ENCODE data around the gene ELAPOR1. TPM values are rescaled to one million over a fixed set of nuclear protein-coding genes. Genes with fewer than 3 reads are reported as not detected.

ELAPOR1 gene
- total RNA-seq, 2 experiments from 2014 or later: 6.3 TPM

Other genes starting within 250 kb of the ELAPOR1 start
- 10 to 100 TPM; 44.8 to 52.0 TPM for gene GPSM2, start 237.1 kb upstream of the ELAPOR1 start, total RNA-seq
- gene CLCC1, start 150.6 kb upstream of the ELAPOR1 start, total RNA-seq: 10 to 100 TPM; 18.7 to 20.4 TPM
- gene WDR47, start 72.0 kb upstream of the ELAPOR1 start, total RNA-seq: 1 to 10 TPM; 8.2 to 8.8 TPM
- 10 to 100 TPM; 16.0 to 17.5 TPM for gene TAF13, start 38.1 kb upstream of the ELAPOR1 start, total RNA-seq
- gene TMEM167B, start 23.4 kb upstream of the ELAPOR1 start, total RNA-seq: 10 to 100 TPM; 27.6 to 29.1 TPM
- gene SARS1, start 99.8 kb downstream of the ELAPOR1 start, total RNA-seq: 100 to 1,000 TPM; 138 to 140 TPM
- 1 to 10 TPM; 5.2 to 5.3 TPM for gene CELSR2, start 135.4 kb downstream of the ELAPOR1 start, total RNA-seq
- 10 to 100 TPM; 32.7 to 34.5 TPM for gene PSRC1, start 169.0 kb downstream of the ELAPOR1 start, total RNA-seq
- not detected for gene MYBPHL, start 192.9 kb downstream of the ELAPOR1 start, total RNA-seq